IMR-90 (cell line): ENCODE data around the gene ABCE1. TPM values are rescaled to one million over a fixed set of nuclear protein-coding genes. Genes with fewer than 3 reads are reported as not detected.

Source experiments
- ATAC-seq: fragments of 200-7000 bp; cut with Tn5 transposase; 2 replicates; pipeline ENCODE4 v1.9.1; 2020; ENCODE audit warnings: low read depth, mild to moderate bottlenecking, moderate library complexity
- BruUV-seq: library from RNA; stranded (reverse); fragments of 400-500 nt; replicated peaks from 2 replicates; lab custom pipeline; 2021; lab: Mats Ljungman, UMichigan
- CTCF ChIA-PET: fragments of 300-600 bp; formaldehyde crosslinking; extraction: SDS; loops from one replicate; lab custom pipeline; 2021; ENCODE audit warnings: antibody characterized with exemption; lab: Yijun Ruan, JAX
- POLR2A ChIA-PET: fragments of 300-600 bp; sonication (Branson Sonifier 250); formaldehyde crosslinking; loops from one replicate; lab custom pipeline; 2022; ENCODE audit warnings: antibody characterized with exemption; ENCODE audit not compliant: unreplicated experiment; lab: Charles Lee
- DNase-seq: peaks from one replicate; pipeline ENCODE4 v3.0.0; 2013
- H2AFZ ChIP-seq: replicated peaks from 2 replicates; pipeline ENCODE3; 2013; ENCODE audit warnings: low read length, mild to moderate bottlenecking; ENCODE audit not compliant: poor library complexity
- H2AK5ac ChIP-seq: 2 replicates; pipeline ENCODE4 v1.6.1; 2013; ENCODE audit warnings: low read depth, low read length, inconsistent platforms
- H2AK9ac ChIP-seq: replicated peaks from 2 replicates; pipeline ENCODE3; 2013; ENCODE audit warnings: mild to moderate bottlenecking, low read depth, low read length, moderate library complexity; ENCODE audit not compliant: poor library complexity
- H2BK120ac ChIP-seq: 2 replicates; pipeline ENCODE4 v1.6.1; 2013; ENCODE audit warnings: low read depth, low read length, inconsistent platforms
- H2BK15ac ChIP-seq: 3 replicates; pipeline ENCODE4 v1.6.1; 2013; ENCODE audit warnings: low read depth, low read length, inconsistent platforms
- H2BK20ac ChIP-seq: 2 replicates; pipeline ENCODE4 v1.6.1; 2013; ENCODE audit warnings: low read depth, mild to moderate bottlenecking, inconsistent platforms, low read length, moderate library complexity
- H2BK5ac ChIP-seq: 2 replicates; pipeline ENCODE4 v1.6.1; 2013; ENCODE audit warnings: mild to moderate bottlenecking, low read depth, low read length, inconsistent platforms; ENCODE audit not compliant: poor library complexity, severe bottlenecking
- H3K14ac ChIP-seq: replicated peaks from 2 replicates; pipeline ENCODE4 v1.6.1; 2013; ENCODE audit warnings: low read depth, low read length, inconsistent platforms
- H3K18ac ChIP-seq: 2 replicates; pipeline ENCODE4 v1.6.1; 2013; ENCODE audit warnings: low read depth, low read length, control low read depth
- H3K23ac ChIP-seq: 2 replicates; pipeline ENCODE4 v1.6.1; 2013; ENCODE audit warnings: low read depth, low read length, inconsistent platforms
- H3K27ac ChIP-seq: 2 replicates; pipeline ENCODE4 v1.5.1; 2013; ENCODE audit warnings: mild to moderate bottlenecking, control low read depth, low read length; ENCODE audit not compliant: insufficient read depth
- H3K27me3 ChIP-seq: 2 replicates; pipeline ENCODE4 v1.6.1; 2013; ENCODE audit warnings: low read length; ENCODE audit not compliant: control insufficient read depth, insufficient read depth
- H3K36me3 ChIP-seq: 2 replicates; pipeline ENCODE4 v1.6.1; 2013; ENCODE audit warnings: low read length, mixed read lengths; ENCODE audit not compliant: control insufficient read depth, insufficient read depth
- H3K4ac ChIP-seq: 2 replicates; pipeline ENCODE4 v1.6.1; 2013; ENCODE audit warnings: low read depth, low read length, inconsistent platforms
- H3K4me1 ChIP-seq: 2 replicates; pipeline ENCODE4 v1.6.1; 2013; ENCODE audit warnings: low read length, mixed read lengths; ENCODE audit not compliant: control insufficient read depth, insufficient read depth
- H3K4me2 ChIP-seq: 2 replicates; pipeline ENCODE4 v1.6.1; 2013; ENCODE audit warnings: low read depth, mild to moderate bottlenecking, control low read depth, low read length, moderate library complexity
- H3K4me3 ChIP-seq: 2 replicates; pipeline ENCODE4 v1.5.1; 2013; ENCODE audit warnings: low read depth, mild to moderate bottlenecking, control low read depth, low read length, moderate library complexity; ENCODE audit not compliant: insufficient read depth
- H3K56ac ChIP-seq: 2 replicates; pipeline ENCODE4 v1.6.1; 2013; ENCODE audit warnings: low read length, inconsistent platforms; ENCODE audit not compliant: insufficient read depth; ENCODE audit errors: extremely low read depth
- H3K79me1 ChIP-seq, 2 experiments: 2 replicates each; pipeline ENCODE4 v1.6.1; 2013; ENCODE audit warnings: low read length in 2 of 2, inconsistent platforms in 1 of 2, low read depth in 1 of 2
- H3K9ac ChIP-seq: 2 replicates; pipeline ENCODE4 v1.6.1; 2013; ENCODE audit warnings: low read depth, low read length, control low read depth
- H3K9me1 ChIP-seq: 2 replicates; pipeline ENCODE4 v1.6.1; 2013; ENCODE audit warnings: low read length, inconsistent platforms; ENCODE audit not compliant: insufficient read depth
- H3K9me3 ChIP-seq: 2 replicates; pipeline ENCODE4 v1.6.1; 2013; ENCODE audit warnings: low read length; ENCODE audit not compliant: control insufficient read depth, insufficient read depth
- H4K20me1 ChIP-seq: 2 replicates; pipeline ENCODE4 v1.6.1; 2013; ENCODE audit warnings: low read length, inconsistent platforms; ENCODE audit not compliant: insufficient read depth
- H4K5ac ChIP-seq: 2 replicates; pipeline ENCODE4 v1.6.1; 2013; ENCODE audit warnings: mild to moderate bottlenecking, low read depth, low read length, control low read depth
- H4K8ac ChIP-seq, 2 experiments: 2 replicates each; pipeline ENCODE4 v1.6.1; 2013; ENCODE audit warnings: low read depth in 2 of 2, low read length in 2 of 2, control low read depth in 1 of 2, inconsistent platforms in 1 of 2
- H4K91ac ChIP-seq: 2 replicates; pipeline ENCODE4 v1.6.1; 2013; ENCODE audit warnings: low read depth, low read length, inconsistent platforms; ENCODE audit not compliant: insufficient read depth
- CEBPB ChIP-seq: IDR thresholded peaks from 2 replicates; pipeline ENCODE4 v1.6.1; 2012; ENCODE audit warnings: low read depth, low read length, improper control_type of control experiment
- CHD1 ChIP-seq: IDR thresholded peaks from 2 replicates; pipeline ENCODE4 v1.6.1; 2012; ENCODE audit warnings: low read depth, low read length, improper control_type of control experiment
- FOS ChIP-seq: fragments of 150-350 bp; IDR thresholded peaks from 2 replicates; pipeline ENCODE4 v1.6.1; 2016; ENCODE audit warnings: low read depth, low read length
- MAFK ChIP-seq: IDR thresholded peaks from 2 replicates; pipeline ENCODE4 v1.6.1; 2012; ENCODE audit warnings: low read depth, low read length, improper control_type of control experiment
- MAZ ChIP-seq: IDR thresholded peaks from 2 replicates; pipeline ENCODE4 v1.6.1; 2012; ENCODE audit warnings: low read depth, mild to moderate bottlenecking, low read length, improper control_type of control experiment, moderate library complexity, borderline replicate concordance
- MXI1 ChIP-seq: IDR thresholded peaks from 2 replicates; pipeline ENCODE4 v1.6.1; 2012; ENCODE audit warnings: low read depth, mild to moderate bottlenecking, low read length, moderate library complexity, borderline replicate concordance
- NFE2L2 ChIP-seq: fragments of 150-350 bp; IDR thresholded peaks from 2 replicates; pipeline ENCODE4 v1.6.1; 2016; ENCODE audit warnings: low read depth, mild to moderate bottlenecking, low read length
- POLR2A ChIP-seq: IDR thresholded peaks from 2 replicates; pipeline ENCODE4 v1.6.1; 2012; ENCODE audit warnings: mild to moderate bottlenecking, low read depth, low read length
- RAD21 ChIP-seq: IDR thresholded peaks from 2 replicates; pipeline ENCODE4 v1.6.1; 2012; ENCODE audit warnings: low read length, improper control_type of control experiment
- RCOR1 ChIP-seq: IDR thresholded peaks from 2 replicates; pipeline ENCODE4 v1.6.1; 2012; ENCODE audit warnings: mild to moderate bottlenecking, low read length, improper control_type of control experiment; ENCODE audit not compliant: insufficient replicate concordance
- RFX5 ChIP-seq: IDR thresholded peaks from 2 replicates; pipeline ENCODE4 v1.8.0; 2012; ENCODE audit warnings: low read depth, mild to moderate bottlenecking, low read length, moderate library complexity
- SMC3 ChIP-seq: fragments of 150-350 bp; IDR thresholded peaks from 2 replicates; pipeline ENCODE4 v1.6.1; 2016; ENCODE audit warnings: low read depth, mild to moderate bottlenecking, antibody characterized with exemption, low read length, moderate library complexity
- WGBS, 2 experiments: methylation state at CpG; one replicate each; pipeline versions ENCODE4 v1.1.5 to v1.1.7; 2013; ENCODE audit warnings: missing lambda C conversion rate in 2 of 2; ENCODE audit not compliant: insufficient read length in 1 of 2; ENCODE audit errors: extremely low coverage in 2 of 2; 5-methylcytosine and 5-hydroxymethylcytosine counted together
- dilution Hi-C: fragments of 300-500 bp; cut with HindIII; formaldehyde crosslinking; loops from one replicate; pipeline ENCODE4 v1.14.3; 2018; ENCODE audit warnings: low sequenced_read_pairs; ENCODE audit not compliant: unreplicated experiment
- in situ Hi-C: fragments of 300-500 bp; cut with MboI; formaldehyde crosslinking; loops from 3 replicates; pipeline ENCODE4 v1.14.3; 2019; ENCODE audit warnings: low sequenced_read_pairs, inconsistent platforms, mixed read lengths
- intact Hi-C: fragments of 100-400 bp; cut with micrococcal nuclease; formaldehyde crosslinking; loops from 2 replicates; pipeline ENCODE4 v1.10.0; 2022
- polyA plus RNA-seq, 3 experiments: library from polyadenylated mRNA; depleted of rRNA; stranded (reverse); fragments of >200 nt; gene quantifications; 2 replicates each; pipeline ENCODE4 v1.2.3, GENCODE V29; 2012; ENCODE audit warnings: low replicate concordance in 1 of 3
- total RNA-seq: library from RNA; depleted of rRNA; stranded (reverse); fragments of >200 nt; gene quantifications from 2 replicates; pipeline ENCODE4 v1.2.3, GENCODE V29; 2012
- TF ChIP-seq, protein P1 (sequence below): fragments of 150-350 bp; IDR thresholded peaks from 2 replicates; pipeline ENCODE4 v1.6.1; 2016; ENCODE audit warnings: low read depth, mild to moderate bottlenecking, low read length, moderate library complexity, borderline replicate concordance
- TF ChIP-seq, protein P2 (sequence below): fragments of 150-350 bp; IDR thresholded peaks from 2 replicates; pipeline ENCODE4 v1.6.1; 2017; ENCODE audit warnings: mild to moderate bottlenecking, antibody characterized with exemption, low read length, low read depth
- TF ChIP-seq, protein P3 (sequence below): conservative IDR thresholded peaks from 2 replicates; pipeline ENCODE4 v1.5.1; 2012; ENCODE audit warnings: mild to moderate bottlenecking, low read depth, low read length, improper control_type of control experiment

ABCE1 gene
- total and polyA plus RNA-seq, 2 of the 4 experiments (the other 2 are of a cell fraction), result 54.5 to 219 TPM

DNA sequence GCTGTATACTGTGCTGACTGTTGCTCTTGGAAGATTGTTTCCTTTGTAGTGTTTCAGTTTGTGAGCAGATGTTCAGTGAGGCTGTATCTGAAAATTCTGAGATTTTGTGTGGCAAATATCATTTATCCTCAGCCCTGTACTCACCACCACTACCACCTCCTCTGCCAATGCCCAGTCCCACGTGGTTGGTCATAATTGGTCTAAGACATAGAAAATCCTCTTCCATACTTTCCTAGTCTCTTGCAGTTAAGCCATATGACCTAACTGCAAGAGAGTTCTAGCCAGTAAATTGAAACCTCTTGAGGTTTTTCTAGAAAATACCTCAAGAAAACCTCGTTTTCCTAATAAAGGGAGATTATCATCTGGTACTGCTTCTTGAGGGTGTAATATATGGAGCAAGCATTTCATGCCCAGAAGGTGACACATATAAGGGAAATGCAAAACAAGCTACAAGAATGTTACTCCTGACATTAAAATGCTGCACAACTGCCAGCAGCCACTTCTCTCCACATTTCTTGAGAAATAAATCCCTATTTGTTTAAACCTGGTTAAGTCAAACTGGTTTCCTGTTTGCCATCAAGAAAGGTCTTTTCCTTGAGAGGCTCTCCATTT lies 32.8 kb downstream of the ABCE1 start:
- no peak overlapping the region for H3K56ac ChIP-seq
- no TSS peak for BruUV-seq
- 0 out of 2 replicates have a peak overlapping the region, but pooled peaks have one; percentile 58 for H2BK20ac ChIP-seq
- H3K18ac ChIP-seq, result peak overlapping the region; percentile 80
- peak overlapping the region; percentile 72 for H3K4me2 ChIP-seq
- WGBS, 2 experiments, result no CpG with 5 or more reads among the region's 2 CpGs
- H3K9me1 ChIP-seq, result 0 out of 2 replicates have a peak, but pooled peaks cover 6% of the 10 kb centered on the region
- no peak overlapping the region for H2BK15ac ChIP-seq
- in situ Hi-C loops (no loop called here), intact Hi-C loops (no loop called here), dilution Hi-C loops (no loop called here)
- peak overlapping the region; percentile 90 for H2BK5ac ChIP-seq
- H3K36me3 ChIP-seq, result peaks cover 5% of the 10 kb centered on the region; the same call in 1 of the 2 replicates
- H3K9me3 ChIP-seq, result no peaks in the 10 kb centered on the region
- H3K4me3 ChIP-seq, result no peak overlapping the region
- peak; percentile 83 for DNase-seq
- peak overlapping the region; percentile 71; the same call in 1 of the 2 replicates for H3K23ac ChIP-seq
- peak overlapping the region; percentile 67; the same call in 1 of the 2 replicates for H3K14ac ChIP-seq
- peaks cover 0 to 11% of the 10 kb centered on the region in 2 experiments; a peak in 2 of 4 replicates for H3K79me1 ChIP-seq
- 0 out of 2 replicates have a peak overlapping the region, but pooled peaks have one; percentile 20 for H4K91ac ChIP-seq
- peaks cover 10% of the 10 kb centered on the region; the same call in 1 of the 2 replicates for H3K4me1 ChIP-seq
- ATAC-seq, result peak; percentile 80
- peak overlapping the region; percentile 84; the same call in 1 of the 2 replicates for H4K5ac ChIP-seq
- H4K20me1 ChIP-seq, result no peaks in the 10 kb centered on the region
- no peak overlapping the region for H3K4ac ChIP-seq
- no peak overlapping the region for H2BK120ac ChIP-seq
- H3K9ac ChIP-seq, result no peak overlapping the region
- ChIA-PET POLR2A (no interaction called here), CTCF (no interaction called here)
- no peaks in the 10 kb centered on the region for H3K27me3 ChIP-seq
- peak overlapping the region; percentile 94; the same call in 1 of the 2 replicates for H3K27ac ChIP-seq
- no peak overlapping the region for H2AK5ac ChIP-seq
- no peak overlapping the region for H2AK9ac ChIP-seq
- peak overlapping the region in 1 of 2 experiments; percentile 29; a peak in 1 of 4 replicates for H4K8ac ChIP-seq
- H2AFZ ChIP-seq, result no peak overlapping the region
- no peak for TF ChIP-seq RAD21
- TF ChIP-seq, protein P1, sequence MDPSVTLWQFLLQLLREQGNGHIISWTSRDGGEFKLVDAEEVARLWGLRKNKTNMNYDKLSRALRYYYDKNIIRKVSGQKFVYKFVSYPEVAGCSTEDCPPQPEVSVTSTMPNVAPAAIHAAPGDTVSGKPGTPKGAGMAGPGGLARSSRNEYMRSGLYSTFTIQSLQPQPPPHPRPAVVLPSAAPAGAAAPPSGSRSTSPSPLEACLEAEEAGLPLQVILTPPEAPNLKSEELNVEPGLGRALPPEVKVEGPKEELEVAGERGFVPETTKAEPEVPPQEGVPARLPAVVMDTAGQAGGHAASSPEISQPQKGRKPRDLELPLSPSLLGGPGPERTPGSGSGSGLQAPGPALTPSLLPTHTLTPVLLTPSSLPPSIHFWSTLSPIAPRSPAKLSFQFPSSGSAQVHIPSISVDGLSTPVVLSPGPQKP, result no peak
- no peak for TF ChIP-seq MAZ
- TF ChIP-seq CHD1, result no peak
- no peak for TF ChIP-seq CEBPB
- TF ChIP-seq MXI1, result no peak
- TF ChIP-seq, protein P2, sequence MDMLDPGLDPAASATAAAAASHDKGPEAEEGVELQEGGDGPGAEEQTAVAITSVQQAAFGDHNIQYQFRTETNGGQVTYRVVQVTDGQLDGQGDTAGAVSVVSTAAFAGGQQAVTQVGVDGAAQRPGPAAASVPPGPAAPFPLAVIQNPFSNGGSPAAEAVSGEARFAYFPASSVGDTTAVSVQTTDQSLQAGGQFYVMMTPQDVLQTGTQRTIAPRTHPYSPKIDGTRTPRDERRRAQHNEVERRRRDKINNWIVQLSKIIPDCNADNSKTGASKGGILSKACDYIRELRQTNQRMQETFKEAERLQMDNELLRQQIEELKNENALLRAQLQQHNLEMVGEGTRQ, result no peak
- no peak for TF ChIP-seq NFE2L2
- no peak for TF ChIP-seq RCOR1
- TF ChIP-seq RFX5, result no peak
- TF ChIP-seq, protein P3, sequence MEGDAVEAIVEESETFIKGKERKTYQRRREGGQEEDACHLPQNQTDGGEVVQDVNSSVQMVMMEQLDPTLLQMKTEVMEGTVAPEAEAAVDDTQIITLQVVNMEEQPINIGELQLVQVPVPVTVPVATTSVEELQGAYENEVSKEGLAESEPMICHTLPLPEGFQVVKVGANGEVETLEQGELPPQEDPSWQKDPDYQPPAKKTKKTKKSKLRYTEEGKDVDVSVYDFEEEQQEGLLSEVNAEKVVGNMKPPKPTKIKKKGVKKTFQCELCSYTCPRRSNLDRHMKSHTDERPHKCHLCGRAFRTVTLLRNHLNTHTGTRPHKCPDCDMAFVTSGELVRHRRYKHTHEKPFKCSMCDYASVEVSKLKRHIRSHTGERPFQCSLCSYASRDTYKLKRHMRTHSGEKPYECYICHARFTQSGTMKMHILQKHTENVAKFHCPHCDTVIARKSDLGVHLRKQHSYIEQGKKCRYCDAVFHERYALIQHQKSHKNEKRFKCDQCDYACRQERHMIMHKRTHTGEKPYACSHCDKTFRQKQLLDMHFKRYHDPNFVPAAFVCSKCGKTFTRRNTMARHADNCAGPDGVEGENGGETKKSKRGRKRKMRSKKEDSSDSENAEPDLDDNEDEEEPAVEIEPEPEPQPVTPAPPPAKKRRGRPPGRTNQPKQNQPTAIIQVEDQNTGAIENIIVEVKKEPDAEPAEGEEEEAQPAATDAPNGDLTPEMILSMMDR, result no peak
- TF ChIP-seq MAFK, result no peak
- TF ChIP-seq POLR2A, result no peak
- TF ChIP-seq SMC3, result no peak
- TF ChIP-seq FOS, result no peak
